ENCODE measurements around the gene CDH23.
A peak's percentile ranks its signal among the peaks of the same experiment; 100 is the strongest.

The CDH23 gene

DNA sequence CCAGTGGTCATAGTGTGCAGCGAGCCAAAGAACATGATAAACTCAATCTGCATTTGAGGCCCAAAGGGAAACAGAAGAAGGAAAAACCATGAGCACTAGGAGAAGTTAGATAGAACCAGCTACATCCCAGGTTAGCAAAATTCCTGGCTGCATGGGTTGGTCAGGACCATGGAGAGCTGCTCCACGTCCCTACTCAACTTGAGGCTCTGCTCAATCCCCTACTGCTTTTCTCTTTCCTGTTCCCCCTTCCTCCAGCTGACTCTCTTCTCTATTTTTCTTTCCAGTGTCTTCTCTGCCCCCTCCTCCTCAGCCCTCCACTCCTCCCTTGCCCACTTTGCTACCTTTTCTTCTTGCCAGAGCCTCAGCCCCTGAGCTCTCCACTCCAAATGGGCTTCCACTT is 398.5 kb downstream of the CDH23 start:
- no peaks in the 10 kb centered on the region for H3K9me3 ChIP-seq
- H3K4me3 ChIP-seq, result no peak overlapping the region
- in situ Hi-C loops (cut with MboI; ENCODE audit: low sequenced_read_pairs), result no loop called here
- H3K4me1 ChIP-seq, result no peaks in the 10 kb centered on the region
- no peaks in the 10 kb centered on the region for H3K27me3 ChIP-seq (ENCODE audit: low read depth)
- DNase-seq (ENCODE audit: low spot score in 2 of 2), result peak in 1 of 2 experiments; percentile 61
- no peaks in the 10 kb centered on the region for H3K36me3 ChIP-seq (replicated peaks)

DNA sequence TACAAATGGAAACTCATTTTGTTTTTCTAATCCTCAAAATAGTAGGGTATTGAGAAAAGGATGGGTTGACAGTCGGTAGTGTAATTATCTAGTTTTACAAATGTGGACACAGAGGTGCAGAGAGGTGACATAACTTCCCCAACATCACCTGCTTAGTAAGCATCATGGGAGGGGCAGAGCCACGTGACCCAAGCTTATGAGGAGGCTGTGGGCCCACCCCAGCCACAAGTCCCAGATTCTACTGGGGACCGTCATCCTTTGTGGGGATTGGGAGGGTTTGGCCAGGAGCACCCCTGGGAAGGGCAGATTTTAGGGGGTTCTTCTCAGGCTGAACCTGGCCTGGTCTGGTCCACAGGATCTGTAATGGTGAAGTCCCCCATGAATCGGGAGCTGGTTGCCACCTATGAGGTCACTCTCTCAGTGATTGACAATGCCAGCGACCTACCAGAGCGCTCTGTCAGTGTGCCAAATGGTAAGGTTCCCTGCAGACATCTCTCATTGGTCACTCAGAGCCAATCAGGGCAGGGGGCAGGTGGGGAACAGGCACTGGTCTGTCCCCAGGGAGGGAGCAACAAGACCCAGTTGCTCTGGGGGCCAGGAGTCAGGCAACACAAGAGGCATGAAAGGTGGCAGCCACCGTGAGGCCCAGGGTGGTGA is 400.2 kb downstream of the CDH23 start:
- in situ Hi-C loops (cut with MboI; ENCODE audit: low sequenced_read_pairs), result no loop called here
- no peaks in the 10 kb centered on the region for H3K36me3 ChIP-seq (replicated peaks)

DNA sequence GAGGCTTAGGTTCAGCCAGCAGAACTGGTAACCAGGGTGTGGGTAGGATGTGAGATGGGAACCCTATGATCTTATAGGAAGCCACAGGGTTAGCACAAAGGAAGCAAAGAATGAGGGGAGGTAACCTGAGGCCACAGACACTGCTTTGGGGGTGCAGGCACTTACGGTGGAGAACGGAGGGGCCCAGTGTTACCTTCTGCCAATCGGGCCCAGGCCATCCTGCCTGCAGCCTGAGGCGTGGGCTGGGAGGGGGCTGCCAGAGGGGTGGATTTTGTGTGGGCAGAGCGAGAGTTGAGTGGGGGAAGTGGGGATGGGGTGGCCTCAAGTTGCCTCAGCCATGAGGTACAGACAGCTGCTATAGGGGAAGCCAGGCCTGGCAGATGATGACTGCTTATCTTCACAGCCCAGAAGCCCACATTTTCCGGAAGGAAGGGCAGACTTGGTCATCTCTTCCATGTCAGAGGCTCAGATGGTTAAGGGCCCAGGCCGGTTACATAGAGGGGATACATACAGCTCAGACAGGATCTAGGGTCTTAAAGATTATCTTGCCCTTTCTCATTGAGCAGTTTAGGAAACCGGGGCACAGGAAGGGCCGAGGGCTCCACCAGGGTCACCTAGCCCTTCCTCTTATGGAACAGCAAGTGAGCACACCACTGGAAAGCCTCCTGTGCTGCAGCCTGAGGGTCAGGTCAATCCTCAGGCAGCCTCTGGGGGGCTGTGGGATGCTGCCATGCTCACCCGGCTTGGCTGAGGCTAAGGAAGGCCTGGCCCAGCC is 401.0 kb downstream of the CDH23 start:
- H3K4me3 ChIP-seq, result no peak overlapping the region
- no peaks in the 10 kb centered on the region for H3K4me1 ChIP-seq
- H3K36me3 ChIP-seq (replicated peaks), result no peaks in the 10 kb centered on the region
- DNase-seq (ENCODE audit: low spot score in 2 of 2), result no peak
- no peaks in the 10 kb centered on the region for H3K27me3 ChIP-seq (ENCODE audit: low read depth)
- in situ Hi-C loops (cut with MboI; ENCODE audit: low sequenced_read_pairs), result no loop called here
- no peaks in the 10 kb centered on the region for H3K9me3 ChIP-seq

More for the DNA sequence above, 400.2 kb downstream of the CDH23 start:
- Histone ChIP-seq H3K9me3 (no peaks in the 10 kb centered on the region), H3K4me1 (no peaks in the 10 kb centered on the region), H3K4me3 (no peak overlapping the region), H3K27me3 (ENCODE audit: low read depth) (no peaks in the 10 kb centered on the region)
- DNase-seq (ENCODE audit: low spot score in 2 of 2), result no peak

DNA sequence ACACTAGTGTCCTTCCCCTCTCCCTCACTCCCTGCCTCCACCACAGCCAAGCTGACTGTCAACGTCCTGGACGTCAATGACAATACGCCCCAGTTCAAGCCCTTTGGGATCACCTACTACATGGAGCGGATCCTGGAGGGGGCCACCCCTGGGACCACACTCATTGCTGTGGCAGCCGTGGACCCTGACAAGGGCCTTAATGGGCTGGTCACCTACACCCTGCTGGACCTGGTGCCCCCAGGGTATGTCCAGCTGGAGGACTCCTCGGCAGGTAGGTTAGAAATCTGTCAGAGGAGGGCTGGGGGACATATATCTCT is 401.5 kb downstream of the CDH23 start:
- DNase-seq (ENCODE audit: low spot score in 2 of 2), result no peak
- no peaks in the 10 kb centered on the region for H3K9me3 ChIP-seq
- H3K36me3 ChIP-seq (replicated peaks), result no peaks in the 10 kb centered on the region
- H3K4me1 ChIP-seq, result no peaks in the 10 kb centered on the region
- no peak overlapping the region for H3K4me3 ChIP-seq
- H3K27me3 ChIP-seq (ENCODE audit: low read depth), result no peaks in the 10 kb centered on the region
- in situ Hi-C loops (cut with MboI; ENCODE audit: low sequenced_read_pairs), result no loop called here

DNA sequence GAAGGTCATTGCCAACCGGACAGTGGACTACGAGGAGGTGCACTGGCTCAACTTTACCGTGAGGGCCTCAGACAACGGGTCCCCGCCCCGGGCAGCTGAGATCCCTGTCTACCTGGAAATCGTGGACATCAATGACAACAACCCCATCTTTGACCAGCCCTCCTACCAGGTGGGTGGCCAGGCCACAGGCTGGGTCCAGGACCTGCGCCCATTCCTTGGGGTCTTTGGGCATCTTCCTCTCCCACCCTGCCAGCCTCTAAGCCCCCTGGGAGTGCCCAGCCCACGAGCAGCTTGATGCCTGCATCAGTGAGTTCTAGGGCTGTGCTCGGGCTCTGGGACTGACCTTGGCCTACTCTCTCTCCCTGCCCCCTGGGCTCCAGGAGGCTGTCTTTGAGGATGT is 402.4 kb downstream of the CDH23 start:
- Histone ChIP-seq H3K9me3 (no peaks in the 10 kb centered on the region), H3K4me3 (no peak overlapping the region), H3K36me3 (replicated peaks) (no peaks in the 10 kb centered on the region), H3K27me3 (ENCODE audit: low read depth) (no peaks in the 10 kb centered on the region), H3K4me1 (no peaks in the 10 kb centered on the region)
- DNase-seq (ENCODE audit: low spot score in 2 of 2), result no peak
- in situ Hi-C loops (cut with MboI; ENCODE audit: low sequenced_read_pairs), result no loop called here

DNA sequence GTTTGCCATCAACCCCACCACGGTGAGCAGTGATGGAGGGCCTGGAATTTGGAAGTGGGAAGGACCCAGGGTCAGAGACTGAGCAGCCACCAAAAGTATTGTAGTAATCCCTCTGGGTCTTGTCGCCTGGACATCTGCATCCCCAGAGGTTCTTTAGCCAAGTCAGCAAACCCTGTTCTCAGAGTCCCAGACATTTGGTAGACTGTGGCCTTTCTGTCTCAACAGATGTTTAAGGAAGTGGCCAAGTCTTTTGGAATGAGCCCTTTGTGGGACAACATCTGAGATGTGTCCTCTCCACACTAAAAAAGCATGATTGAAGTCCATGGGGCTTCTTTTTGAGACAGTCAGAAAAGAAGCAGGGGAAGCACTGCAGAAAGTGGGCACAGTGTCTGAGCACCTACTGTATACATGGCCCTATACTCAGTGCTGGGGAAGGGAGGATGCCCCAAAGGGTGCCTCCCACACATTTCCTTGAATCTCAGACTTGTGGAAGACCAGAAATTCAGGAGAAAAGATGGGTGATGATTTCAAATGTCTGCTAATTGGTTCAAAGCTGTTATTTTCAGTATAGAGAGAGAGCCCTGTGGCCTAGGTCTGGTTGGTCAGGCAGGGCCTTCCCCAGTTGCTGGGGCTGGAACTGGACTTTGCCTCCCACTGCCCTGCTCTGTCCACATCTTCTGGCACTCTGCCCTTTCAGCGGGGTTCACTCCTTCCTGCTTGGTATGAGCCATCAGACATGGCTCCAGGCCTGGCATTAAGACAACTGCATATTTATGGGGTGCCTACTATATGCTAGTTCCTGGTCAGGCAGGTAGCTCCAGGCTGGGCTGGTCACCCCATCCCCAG is 403.1 kb downstream of the CDH23 start:
- Histone ChIP-seq H3K4me1 (no peaks in the 10 kb centered on the region), H3K27me3 (ENCODE audit: low read depth) (no peaks in the 10 kb centered on the region)
- in situ Hi-C loops (cut with MboI; ENCODE audit: low sequenced_read_pairs), result no loop called here

DNA sequence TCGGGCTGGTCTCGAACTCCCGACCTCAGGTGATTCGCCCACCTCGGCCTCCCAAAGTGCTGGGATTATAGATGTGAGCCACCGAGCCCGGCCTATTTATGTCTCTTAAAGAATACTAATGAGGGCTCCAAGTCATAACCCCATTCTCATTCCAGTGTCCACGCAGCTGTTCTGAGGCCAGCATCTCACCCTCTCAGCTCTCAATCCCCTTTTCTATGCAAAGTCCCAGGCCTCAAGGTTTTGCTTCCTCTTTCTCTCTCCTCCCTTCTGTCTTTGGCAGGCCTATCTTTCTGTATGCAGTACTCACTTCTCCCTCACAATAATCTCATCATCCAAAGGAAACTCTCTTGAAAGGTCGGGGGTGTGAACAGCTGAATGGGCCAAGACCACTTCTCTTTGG is 404.6 kb downstream of the CDH23 start:
- Histone ChIP-seq H3K36me3 (replicated peaks) (no peaks in the 10 kb centered on the region), H3K4me1 (no peaks in the 10 kb centered on the region), H3K27me3 (ENCODE audit: low read depth) (no peaks in the 10 kb centered on the region), H3K9me3 (no peaks in the 10 kb centered on the region), H3K4me3 (no peak overlapping the region)
- in situ Hi-C loops (cut with MboI; ENCODE audit: low sequenced_read_pairs), result no loop called here
- no peak for DNase-seq (ENCODE audit: low spot score in 2 of 2)

More for the DNA sequence above, 403.1 kb downstream of the CDH23 start:
- Histone ChIP-seq H3K36me3 (replicated peaks) (no peaks in the 10 kb centered on the region), H3K4me3 (no peak overlapping the region), H3K9me3 (no peaks in the 10 kb centered on the region)
- DNase-seq (ENCODE audit: low spot score in 2 of 2), result no peak

DNA sequence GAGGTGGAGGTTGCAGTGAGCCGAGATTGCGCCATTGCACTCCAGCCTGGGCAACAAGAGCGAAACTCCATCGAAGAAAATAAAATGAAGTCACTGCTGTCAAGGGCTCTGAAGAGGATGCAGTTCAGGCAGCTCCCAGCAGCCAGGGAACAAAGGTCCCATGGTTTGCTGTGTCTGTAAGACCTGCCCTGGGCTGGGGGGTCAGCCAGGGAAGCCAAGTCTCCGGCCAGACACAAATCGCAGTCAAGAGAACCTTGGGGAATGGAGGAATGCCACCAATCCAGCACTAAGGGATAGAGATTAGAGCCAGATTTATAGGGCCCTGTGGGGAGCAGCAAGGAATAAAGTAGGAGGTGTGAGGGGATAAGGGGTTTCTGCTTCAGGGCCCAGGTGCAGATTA is 405.5 kb downstream of the CDH23 start:
- no peaks in the 10 kb centered on the region for H3K9me3 ChIP-seq
- no peak overlapping the region for H3K4me3 ChIP-seq
- no peaks in the 10 kb centered on the region for H3K27me3 ChIP-seq (ENCODE audit: low read depth)
- H3K4me1 ChIP-seq, result no peaks in the 10 kb centered on the region
- in situ Hi-C loops (cut with MboI; ENCODE audit: low sequenced_read_pairs), result no loop called here
- H3K36me3 ChIP-seq (replicated peaks), result no peaks in the 10 kb centered on the region
- DNase-seq (ENCODE audit: low spot score in 2 of 2), result no peak

DNA sequence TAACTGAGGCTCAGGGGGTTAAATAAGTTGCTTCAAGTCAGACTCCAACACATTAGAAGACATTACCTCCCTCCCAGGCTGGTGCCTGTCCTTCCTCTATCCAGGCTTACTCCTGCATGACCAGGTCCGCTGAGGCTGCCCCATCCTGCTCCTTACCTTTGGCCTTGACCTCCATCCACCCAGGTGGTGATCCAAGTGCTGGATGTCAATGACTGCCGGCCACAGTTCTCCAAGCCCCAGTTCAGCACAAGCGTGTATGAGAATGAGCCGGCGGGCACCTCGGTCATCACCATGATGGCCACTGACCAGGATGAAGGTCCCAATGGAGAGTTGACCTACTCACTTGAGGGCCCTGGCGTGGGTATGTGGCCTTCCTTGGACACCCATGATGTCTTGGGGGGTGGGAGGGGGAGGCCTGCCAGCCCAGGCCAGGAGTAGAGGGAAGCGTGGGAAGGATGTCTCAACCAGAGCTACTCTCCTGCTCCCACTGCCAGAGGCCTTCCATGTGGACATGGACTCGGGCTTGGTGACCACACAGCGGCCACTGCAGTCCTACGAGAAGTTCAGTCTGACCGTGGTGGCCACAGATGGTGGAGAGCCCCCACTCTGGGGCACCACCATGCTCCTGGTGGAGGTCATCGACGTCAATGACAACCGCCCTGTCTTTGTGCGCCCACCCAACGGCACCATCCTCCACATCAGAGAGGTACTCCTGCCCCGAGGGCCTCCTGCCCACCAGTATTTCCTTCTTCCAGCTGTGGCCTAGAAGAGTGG is 406.2 kb downstream of the CDH23 start:
- Histone ChIP-seq H3K4me3 (no peak overlapping the region), H3K27me3 (ENCODE audit: low read depth) (no peaks in the 10 kb centered on the region), H3K9me3 (no peaks in the 10 kb centered on the region), H3K36me3 (replicated peaks) (no peaks in the 10 kb centered on the region), H3K4me1 (no peaks in the 10 kb centered on the region)
- in situ Hi-C loops (cut with MboI; ENCODE audit: low sequenced_read_pairs), result no loop called here
- no peak for DNase-seq (ENCODE audit: low spot score in 2 of 2)

DNA sequence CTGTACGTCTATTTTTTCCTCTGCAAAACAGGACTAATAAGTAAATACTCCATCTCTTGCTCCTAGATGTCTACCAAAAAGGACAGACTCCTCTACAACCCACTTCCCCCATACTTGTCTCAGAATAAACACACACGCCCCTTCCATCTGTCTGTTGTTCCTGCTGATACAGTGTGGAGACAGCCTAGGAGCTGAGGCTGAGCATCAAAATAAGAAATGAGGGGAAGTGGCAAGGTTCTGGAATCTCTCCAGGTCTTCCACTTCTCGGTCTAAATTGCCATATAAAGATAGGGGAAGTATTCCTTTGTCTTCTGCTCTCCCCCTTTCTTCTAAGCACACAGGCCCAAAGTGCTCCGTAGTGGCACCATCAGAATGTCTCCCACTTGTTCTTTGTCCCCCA is 407.4 kb downstream of the CDH23 start:
- Histone ChIP-seq H3K36me3 (replicated peaks) (no peaks in the 10 kb centered on the region), H3K9me3 (no peaks in the 10 kb centered on the region), H3K27me3 (ENCODE audit: low read depth) (no peaks in the 10 kb centered on the region), H3K4me3 (no peak overlapping the region), H3K4me1 (no peaks in the 10 kb centered on the region)
- in situ Hi-C loops (cut with MboI; ENCODE audit: low sequenced_read_pairs), result no loop called here
- no peak for DNase-seq (ENCODE audit: low spot score in 2 of 2)

DNA sequence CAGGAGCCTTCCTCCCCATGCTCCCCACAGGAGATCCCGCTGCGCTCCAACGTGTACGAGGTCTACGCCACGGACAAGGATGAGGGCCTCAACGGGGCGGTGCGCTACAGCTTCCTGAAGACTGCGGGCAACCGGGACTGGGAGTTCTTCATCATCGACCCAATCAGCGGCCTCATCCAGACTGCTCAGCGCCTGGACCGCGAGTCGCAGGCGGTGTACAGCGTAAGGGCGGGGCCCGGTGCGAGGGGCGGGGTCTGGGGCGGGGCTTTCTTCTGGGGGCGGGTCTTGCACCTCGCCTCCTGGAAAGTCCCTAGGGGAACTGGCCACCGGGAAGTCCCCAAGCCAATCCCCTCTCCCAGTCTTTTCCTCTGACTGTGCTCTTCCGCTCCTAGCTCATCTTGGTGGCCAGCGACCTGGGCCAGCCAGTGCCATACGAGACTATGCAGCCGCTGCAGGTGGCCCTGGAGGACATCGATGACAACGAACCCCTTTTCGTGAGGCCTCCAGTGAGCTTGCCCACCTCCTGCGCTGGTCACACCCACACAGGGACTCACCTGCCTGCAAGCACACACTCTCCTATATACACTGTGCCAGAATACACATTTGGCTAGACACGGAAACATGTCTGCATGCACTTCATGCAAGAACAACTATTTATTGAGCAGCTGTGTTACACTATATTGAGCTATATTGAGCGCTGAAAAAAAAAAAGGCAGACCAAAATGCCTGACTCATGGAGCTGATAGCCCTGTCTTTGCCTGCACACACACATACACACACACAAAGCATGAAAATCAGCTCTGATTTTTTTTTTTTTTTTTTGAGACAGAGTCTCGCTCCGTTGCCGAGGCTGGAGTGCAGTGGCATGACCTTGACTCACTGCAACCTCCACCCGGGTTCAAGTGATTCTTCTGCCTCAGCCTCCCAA is 409.3 kb downstream of the CDH23 start:
- H3K4me3 ChIP-seq, result no peak overlapping the region
- no peaks in the 10 kb centered on the region for H3K4me1 ChIP-seq
- DNase-seq (ENCODE audit: low spot score in 2 of 2), result no peak
- no peaks in the 10 kb centered on the region for H3K36me3 ChIP-seq (replicated peaks)
- H3K27me3 ChIP-seq (ENCODE audit: low read depth), result no peaks in the 10 kb centered on the region
- in situ Hi-C loops (cut with MboI; ENCODE audit: low sequenced_read_pairs), result no loop called here
- H3K9me3 ChIP-seq, result no peaks in the 10 kb centered on the region

DNA sequence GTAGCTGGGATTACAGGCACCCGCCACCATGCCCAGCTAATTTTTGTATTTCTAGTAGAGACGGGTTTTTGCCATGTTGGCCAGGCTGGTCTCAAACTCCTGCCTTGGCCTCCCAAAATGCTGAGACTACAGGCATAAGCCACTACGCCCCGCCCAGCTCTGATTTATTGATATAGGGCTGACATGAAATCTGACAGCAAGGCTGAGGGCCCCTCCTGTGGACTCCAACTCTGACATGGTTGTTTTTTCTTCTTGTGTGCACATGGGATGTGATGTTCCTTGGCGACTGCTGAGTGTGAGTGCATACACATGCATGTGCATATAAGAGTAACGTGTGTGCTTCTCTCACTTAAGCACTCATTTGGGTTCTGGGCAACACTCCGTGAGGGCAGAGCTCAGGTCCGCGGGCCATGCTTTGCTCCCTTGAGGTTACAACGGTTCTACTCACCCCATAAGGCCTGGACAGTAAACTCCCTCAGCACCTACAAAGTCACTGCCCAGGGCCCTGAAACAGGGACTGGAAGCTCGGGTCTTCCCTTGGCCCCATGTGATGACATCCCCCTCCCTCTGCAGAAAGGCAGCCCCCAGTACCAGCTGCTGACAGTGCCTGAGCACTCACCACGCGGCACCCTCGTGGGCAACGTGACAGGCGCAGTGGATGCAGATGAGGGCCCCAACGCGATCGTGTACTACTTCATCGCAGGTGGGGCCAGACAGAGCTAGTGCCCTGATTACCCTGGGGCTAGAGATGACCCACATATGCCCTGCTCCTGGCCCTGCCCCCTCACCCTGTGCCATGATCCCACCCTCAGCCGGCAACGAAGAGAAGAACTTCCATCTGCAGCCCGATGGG is 410.2 kb downstream of the CDH23 start:
- no peak for DNase-seq (ENCODE audit: low spot score in 2 of 2)
- in situ Hi-C loops (cut with MboI; ENCODE audit: low sequenced_read_pairs), result no loop called here
- H3K4me3 ChIP-seq, result no peak overlapping the region
- H3K4me1 ChIP-seq, result no peaks in the 10 kb centered on the region
- H3K36me3 ChIP-seq (replicated peaks), result no peaks in the 10 kb centered on the region
- no peaks in the 10 kb centered on the region for H3K9me3 ChIP-seq
- no peaks in the 10 kb centered on the region for H3K27me3 ChIP-seq (ENCODE audit: low read depth)

Measured in HAP-1 (cell line).